HUES48 (cell line): ENCODE data around the gene LEMD2.

Experiments used
- H3K27ac ChIP-seq: one replicate; pipeline ENCODE4 v1.7.0; 2013; ENCODE audit warnings: low read depth, low read length, inconsistent platforms
- H3K27me3 ChIP-seq: 2 replicates; pipeline ENCODE4 v1.6.1; 2013; ENCODE audit warnings: mild to moderate bottlenecking, low read length; ENCODE audit not compliant: control insufficient read depth, insufficient read depth
- H3K36me3 ChIP-seq: 2 replicates; pipeline ENCODE4 v1.6.1; 2013; ENCODE audit warnings: low read length; ENCODE audit not compliant: control insufficient read depth, insufficient read depth
- H3K4me1 ChIP-seq: 2 replicates; pipeline ENCODE4 v1.6.1; 2013; ENCODE audit warnings: mild to moderate bottlenecking, low read length; ENCODE audit not compliant: control insufficient read depth, insufficient read depth
- H3K4me3 ChIP-seq: 2 replicates; pipeline ENCODE4 v1.5.1; 2013; ENCODE audit warnings: mild to moderate bottlenecking, low read depth, low read length
- H3K9ac ChIP-seq: 2 replicates; pipeline ENCODE4 v1.6.1; 2013; ENCODE audit warnings: mild to moderate bottlenecking, low read depth, low read length, moderate library complexity
- H3K9me3 ChIP-seq: 2 replicates; pipeline ENCODE4 v1.6.1; 2013; ENCODE audit warnings: low read length; ENCODE audit not compliant: control insufficient read depth, insufficient read depth

The LEMD2 gene

DNA sequence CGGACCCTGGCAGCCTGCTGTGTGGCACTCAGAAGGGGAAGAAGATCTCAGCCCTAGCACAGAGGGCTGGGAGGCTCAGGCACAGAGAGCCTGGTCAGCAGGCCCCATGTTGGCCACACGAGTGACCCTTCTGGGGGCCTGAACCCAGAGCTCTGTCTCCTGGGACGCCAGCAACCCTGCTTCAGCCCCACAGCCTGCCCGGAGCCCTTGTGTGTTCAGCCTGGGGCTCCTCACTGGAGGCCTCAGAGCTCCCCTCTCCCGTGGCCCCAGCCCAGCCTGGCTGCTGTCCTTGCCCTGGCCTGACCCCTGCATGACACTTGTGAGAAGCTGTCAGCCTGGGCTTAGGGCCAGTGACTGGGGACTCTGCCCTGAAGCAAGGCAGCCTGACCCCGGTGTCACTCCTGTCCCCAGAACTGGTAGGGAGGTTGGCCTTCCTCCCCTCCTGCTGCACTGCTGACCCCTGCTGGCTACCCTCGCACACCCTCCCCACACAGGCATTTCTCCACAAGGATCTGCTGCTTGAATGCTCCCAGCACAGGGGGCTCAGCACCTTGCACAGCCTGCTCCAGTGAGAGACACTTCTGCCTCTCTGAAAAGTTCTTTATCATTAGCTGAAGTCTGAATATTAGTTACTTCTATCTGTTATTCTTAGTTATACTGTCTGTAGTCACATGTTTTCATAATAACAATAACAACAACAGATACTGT, 26.9 kb downstream of the LEMD2 start:
- Histone ChIP-seq H3K27me3 (no peaks in the 10 kb centered on the region), H3K27ac (no peak overlapping the region), H3K9ac (no peak overlapping the region), H3K4me1 (no peaks in the 10 kb centered on the region; the same call in 1 of the 2 replicates), H3K4me3 (no peak overlapping the region), H3K9me3 (no peaks in the 10 kb centered on the region), H3K36me3 (no peaks in the 10 kb centered on the region)

DNA sequence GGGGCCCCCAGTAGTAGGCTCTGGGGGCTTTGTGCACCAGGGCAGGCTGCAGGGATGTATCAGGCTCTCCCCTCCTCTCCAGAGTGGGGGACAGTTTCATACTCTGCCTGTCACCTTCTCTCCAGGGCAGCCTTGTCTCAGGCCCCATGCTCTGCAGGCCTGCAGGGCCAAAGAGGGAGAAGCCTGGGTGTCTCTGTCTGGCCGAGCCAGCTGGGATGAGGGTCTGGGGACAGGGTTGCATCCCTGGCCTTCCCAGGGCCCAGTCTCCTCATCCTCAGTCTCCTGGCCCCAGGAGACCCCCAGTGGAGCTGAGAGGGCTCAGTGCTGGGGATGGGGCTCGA, 27.4 kb downstream of the LEMD2 start:
- Histone ChIP-seq H3K27me3 (no peaks in the 10 kb centered on the region), H3K36me3 (no peaks in the 10 kb centered on the region), H3K9ac (no peak overlapping the region), H3K4me1 (no peaks in the 10 kb centered on the region; the same call in 1 of the 2 replicates), H3K4me3 (no peak overlapping the region), H3K9me3 (no peaks in the 10 kb centered on the region), H3K27ac (no peak overlapping the region)

DNA sequence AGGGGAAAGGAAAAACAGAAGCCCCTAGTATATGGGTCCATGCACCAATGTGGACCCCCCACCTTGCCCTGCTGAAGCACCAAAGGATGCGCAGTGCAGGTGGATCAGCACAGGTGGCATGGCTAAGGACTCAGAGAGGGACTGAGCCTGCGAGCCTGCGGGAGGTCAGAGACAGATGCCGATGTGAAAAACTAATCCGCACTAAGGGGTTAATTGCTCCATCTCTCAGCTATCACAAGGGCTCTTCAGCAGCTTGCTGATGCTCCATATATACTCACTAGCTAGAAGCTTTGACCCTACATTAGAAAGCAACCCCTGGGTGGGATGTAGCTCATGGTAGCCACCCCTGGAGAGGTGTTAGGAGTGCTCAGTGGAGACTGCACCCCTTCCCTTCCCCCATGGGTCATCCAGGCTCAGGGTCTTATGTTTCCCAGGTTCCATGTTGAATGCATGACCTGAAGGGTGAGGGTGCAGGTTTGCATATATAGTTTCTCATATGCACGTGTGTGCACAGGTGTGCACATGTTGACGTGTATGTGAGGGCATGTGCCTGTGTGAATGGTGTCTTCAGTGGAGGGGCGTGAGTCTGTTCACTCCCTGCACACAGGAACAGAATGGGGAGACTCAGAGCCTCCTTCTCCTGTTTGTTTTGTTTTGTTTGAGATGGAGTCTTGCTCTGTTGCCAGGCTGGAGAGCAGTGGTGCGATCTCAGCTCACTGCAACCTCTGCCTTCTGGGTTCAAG, 28.9 kb downstream of the LEMD2 start:
- Histone ChIP-seq H3K27ac (no peak overlapping the region), H3K36me3 (no peaks in the 10 kb centered on the region), H3K4me3 (no peak overlapping the region), H3K9ac (no peak overlapping the region), H3K4me1 (no peaks in the 10 kb centered on the region; the same call in 1 of the 2 replicates), H3K9me3 (no peaks in the 10 kb centered on the region), H3K27me3 (no peaks in the 10 kb centered on the region)

DNA sequence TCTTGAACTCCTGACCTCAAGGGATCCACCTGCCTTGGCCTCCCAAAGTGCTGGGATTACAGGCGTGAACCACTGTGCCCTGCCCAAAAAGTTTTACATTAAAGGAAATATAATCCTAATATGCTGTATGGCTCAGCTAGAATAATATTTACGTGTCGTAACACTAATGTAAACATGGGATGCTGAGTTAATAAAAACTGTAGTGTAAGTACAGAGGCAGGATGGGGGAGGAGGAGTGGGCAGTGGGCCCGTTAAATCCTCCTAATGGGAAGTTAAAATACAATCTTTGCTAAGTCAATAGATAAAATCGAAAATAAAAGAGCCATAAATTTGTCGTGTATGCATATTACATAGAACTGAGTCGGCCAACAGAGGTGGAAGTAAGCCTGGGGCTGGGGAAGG, 30.1 kb downstream of the LEMD2 start:
- no peak overlapping the region for H3K4me3 ChIP-seq
- no peaks in the 10 kb centered on the region; the same call in 1 of the 2 replicates for H3K4me1 ChIP-seq
- H3K36me3 ChIP-seq: no peaks in the 10 kb centered on the region
- H3K27me3 ChIP-seq: no peaks in the 10 kb centered on the region
- no peak overlapping the region for H3K27ac ChIP-seq
- no peak overlapping the region for H3K9ac ChIP-seq
- H3K9me3 ChIP-seq: no peaks in the 10 kb centered on the region

DNA sequence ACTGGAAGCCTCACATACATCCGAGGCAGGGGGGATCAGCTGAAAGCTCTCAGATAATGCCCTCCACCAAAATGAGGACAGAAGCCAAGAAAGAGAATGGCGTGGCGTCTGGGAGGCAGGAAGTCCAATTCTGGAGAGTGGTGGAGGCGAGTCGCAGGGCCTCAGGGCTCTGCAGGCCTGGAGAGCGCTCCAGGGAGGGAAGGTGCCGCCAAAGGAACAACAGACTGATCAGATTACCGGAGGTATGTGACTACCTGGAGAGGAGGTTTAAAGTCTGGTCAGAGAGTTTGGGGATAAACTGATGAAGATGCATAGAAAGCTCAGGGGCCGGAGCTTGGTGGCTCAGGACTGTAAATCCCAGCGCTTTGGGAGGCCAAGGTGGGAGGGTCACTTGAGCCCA, 31.0 kb downstream of the LEMD2 start:
- H3K27me3 ChIP-seq: no peaks in the 10 kb centered on the region
- no peak overlapping the region for H3K27ac ChIP-seq
- no peaks in the 10 kb centered on the region; the same call in 1 of the 2 replicates for H3K4me1 ChIP-seq
- H3K36me3 ChIP-seq: no peaks in the 10 kb centered on the region
- no peak overlapping the region for H3K4me3 ChIP-seq
- H3K9me3 ChIP-seq: no peaks in the 10 kb centered on the region
- H3K9ac ChIP-seq: no peak overlapping the region

DNA sequence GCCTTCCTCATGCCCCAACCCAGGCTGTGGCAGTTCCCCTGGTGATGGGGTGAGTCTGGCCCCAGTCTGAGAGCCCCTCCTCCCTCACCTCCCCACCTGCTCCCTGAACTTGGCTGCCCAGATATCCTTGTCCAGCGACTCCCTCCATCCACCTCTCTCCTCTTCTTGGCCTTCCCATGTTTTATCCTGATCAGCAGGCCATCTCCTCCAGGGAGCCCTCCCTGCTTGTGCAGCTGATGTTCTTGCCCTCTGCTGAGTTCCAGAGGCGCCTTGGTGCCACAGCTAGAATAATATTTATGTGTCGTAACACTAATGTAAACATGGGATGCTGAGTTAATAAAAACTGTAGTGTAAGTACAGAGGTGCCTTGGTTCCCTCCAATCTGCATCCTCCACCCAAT, 31.8 kb downstream of the LEMD2 start:
- Histone ChIP-seq H3K36me3 (no peaks in the 10 kb centered on the region), H3K4me1 (no peaks in the 10 kb centered on the region; the same call in 1 of the 2 replicates), H3K9ac (no peak overlapping the region), H3K27ac (no peak overlapping the region), H3K27me3 (no peaks in the 10 kb centered on the region), H3K9me3 (no peaks in the 10 kb centered on the region), H3K4me3 (no peak overlapping the region)

DNA sequence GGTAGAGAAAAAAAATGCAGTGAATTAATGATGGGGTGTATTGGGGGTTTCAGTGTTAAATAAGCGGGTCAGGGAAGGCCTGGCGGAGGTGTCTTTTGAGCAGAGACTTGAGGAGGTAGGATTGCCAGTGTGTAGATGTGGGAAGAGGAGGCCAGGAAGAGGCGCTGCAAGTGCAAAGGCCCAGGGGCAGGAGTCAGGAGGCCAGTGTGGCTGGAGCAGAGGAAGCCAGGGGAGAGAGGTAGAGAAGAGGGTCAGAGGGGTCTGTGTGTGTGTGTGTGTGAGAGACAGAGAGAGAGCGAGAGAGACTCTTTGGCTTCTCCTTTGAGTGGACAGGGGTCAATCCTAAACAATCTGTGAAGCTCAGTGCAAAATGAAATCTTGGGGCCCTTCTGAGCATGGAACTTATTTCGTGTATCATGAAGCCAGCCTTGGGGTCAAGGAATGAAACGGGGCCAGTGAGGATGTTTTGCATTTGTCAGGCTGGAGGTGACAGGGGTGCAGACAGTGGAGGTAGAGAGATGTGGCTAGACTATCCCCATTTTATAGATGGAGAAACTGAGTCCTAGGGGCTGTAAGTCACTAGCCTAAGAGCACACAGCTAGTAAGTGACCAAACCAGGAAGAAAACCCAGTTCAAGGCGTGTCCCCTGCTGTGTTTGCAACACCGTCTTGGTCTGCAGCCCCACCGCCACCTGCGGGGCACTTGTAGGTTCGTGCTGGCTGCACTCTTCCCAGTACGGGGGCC, 32.5 kb downstream of the LEMD2 start:
- no peak overlapping the region for H3K9ac ChIP-seq
- no peaks in the 10 kb centered on the region for H3K9me3 ChIP-seq
- H3K27ac ChIP-seq: no peak overlapping the region
- H3K27me3 ChIP-seq: no peaks in the 10 kb centered on the region
- H3K36me3 ChIP-seq: no peaks in the 10 kb centered on the region
- no peaks in the 10 kb centered on the region; the same call in 1 of the 2 replicates for H3K4me1 ChIP-seq
- no peak overlapping the region for H3K4me3 ChIP-seq

DNA sequence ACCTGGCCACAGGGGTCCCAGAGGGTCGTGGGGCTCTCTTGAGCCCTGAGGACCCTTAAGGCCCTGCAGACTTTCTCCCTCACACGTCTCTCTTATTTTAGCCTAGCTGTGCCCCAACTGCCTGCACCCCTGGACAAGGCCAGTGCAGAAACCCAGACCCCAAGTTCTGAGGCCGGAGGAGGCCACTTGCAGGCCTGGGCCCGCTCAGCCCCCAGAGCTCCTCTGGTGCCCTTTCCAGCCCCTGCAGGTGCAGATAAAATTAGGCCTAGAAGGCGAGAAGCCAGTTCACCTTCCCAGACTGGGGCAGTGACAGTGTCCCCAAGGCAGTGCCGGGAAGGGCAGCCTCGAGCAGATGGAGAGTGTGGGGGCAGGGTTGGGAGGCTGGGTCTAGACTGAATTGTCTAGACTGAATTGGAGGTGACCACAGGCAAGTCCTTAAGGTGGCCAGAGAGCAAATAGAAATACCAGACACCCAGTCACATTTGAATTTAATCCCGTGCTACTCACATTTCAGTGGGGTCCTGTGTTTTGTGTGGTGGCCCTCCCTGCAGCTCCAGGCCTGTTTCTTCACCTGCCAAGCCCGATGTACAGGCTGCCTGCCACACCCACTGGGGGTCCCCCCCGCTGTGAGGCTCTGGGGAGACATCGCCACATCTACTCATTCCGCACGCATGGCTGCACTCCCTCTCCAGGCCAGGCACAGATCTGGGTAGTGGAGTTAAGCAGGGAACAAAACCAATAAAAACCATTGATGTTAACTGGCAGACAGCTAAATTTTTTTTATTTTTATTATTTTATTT, 33.7 kb downstream of the LEMD2 start:
- no peak overlapping the region for H3K9ac ChIP-seq
- H3K9me3 ChIP-seq: no peaks in the 10 kb centered on the region
- H3K27me3 ChIP-seq: no peaks in the 10 kb centered on the region
- no peak overlapping the region for H3K4me3 ChIP-seq
- H3K36me3 ChIP-seq: no peaks in the 10 kb centered on the region
- H3K27ac ChIP-seq: no peak overlapping the region
- H3K4me1 ChIP-seq: no peaks in the 10 kb centered on the region; the same call in 1 of the 2 replicates

DNA sequence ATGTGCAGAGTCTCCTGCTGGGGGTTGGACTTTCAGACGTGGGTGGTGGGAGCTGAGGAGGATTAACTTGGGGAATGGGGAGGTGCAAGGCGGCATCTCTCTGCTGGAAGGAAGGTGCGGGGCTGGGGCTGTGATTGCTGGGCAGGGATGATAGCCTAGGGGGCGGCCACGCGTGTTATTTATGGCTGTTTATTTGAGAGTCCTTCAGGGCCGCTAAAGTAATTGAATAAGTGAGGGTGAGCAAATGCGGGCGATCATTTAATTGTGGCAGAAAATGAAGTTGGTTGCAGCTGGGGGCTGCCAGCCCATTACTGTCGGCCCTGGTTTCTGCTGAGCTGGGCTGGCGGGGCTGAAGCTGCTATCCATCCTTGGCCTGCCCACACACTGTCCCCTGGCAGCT, 34.7 kb downstream of the LEMD2 start:
- Histone ChIP-seq H3K9me3 (no peaks in the 10 kb centered on the region), H3K9ac (no peak overlapping the region), H3K27me3 (no peaks in the 10 kb centered on the region), H3K27ac (no peak overlapping the region), H3K4me3 (no peak overlapping the region), H3K4me1 (no peaks in the 10 kb centered on the region; the same call in 1 of the 2 replicates), H3K36me3 (no peaks in the 10 kb centered on the region)

DNA sequence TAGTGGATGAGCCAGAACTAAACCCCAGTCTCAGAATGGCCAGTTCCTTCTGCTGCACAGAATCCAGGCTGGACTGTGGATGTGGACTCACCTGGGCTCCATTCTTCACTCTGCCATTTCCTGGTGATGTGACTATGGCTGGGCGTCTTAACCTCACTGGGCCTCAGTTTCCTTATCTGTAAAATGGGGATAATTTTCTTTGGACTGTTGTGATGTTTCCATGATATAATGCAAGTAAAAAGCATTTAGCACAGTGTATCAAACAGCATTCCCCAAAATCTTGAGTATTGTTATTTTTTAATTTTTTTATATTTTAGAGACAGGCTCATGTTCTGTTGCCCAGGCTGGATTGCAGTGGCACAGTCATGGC, 36.3 kb downstream of the LEMD2 start:
- no peak overlapping the region for H3K4me3 ChIP-seq
- no peak overlapping the region for H3K9ac ChIP-seq
- H3K4me1 ChIP-seq: no peaks in the 10 kb centered on the region; the same call in 1 of the 2 replicates
- no peaks in the 10 kb centered on the region for H3K36me3 ChIP-seq
- no peaks in the 10 kb centered on the region; the same call in 1 of the 2 replicates for H3K27me3 ChIP-seq
- no peaks in the 10 kb centered on the region for H3K9me3 ChIP-seq
- H3K27ac ChIP-seq: no peak overlapping the region
